Measurements from ENCODE around the gene CRABP2. TPM values are rescaled to one million over a fixed set of nuclear protein-coding genes. Genes with fewer than 3 reads are reported as not detected.

The CRABP2 gene
- total RNA-seq, 2 experiments from 2014 or later = 0.78 to 0.90 TPM

GRCh38 chr1:156655904-156656516 lies 49.4 kb downstream of the CRABP2 start:
- no peak for ATAC-seq
- H3K27me3 Mint-ChIP-seq = peaks cover 58% of the 10 kb centered on the region
- intact Hi-C loops (cut with micrococcal nuclease) = loop anchor here (5.0 kb wide), 1 partner anchor 34 kb away; no protein-coding TSS in a partner anchor

GRCh38 chr1:156655151-156655903 lies 50.1 kb downstream of the CRABP2 start:
- ChIA-PET POLR2A (interaction anchor here (1.0 kb wide), 2 partner anchors 10 to 31 kb away, joined by 3 read pairs; no protein-coding TSS in a partner anchor), CTCF (interaction anchor here (1.3 to 8.6 kb wide), 5 partner anchors 12 to 204 kb away, joined by 3 to 273 read pairs (median 34); partner anchors contain the start of genes BCAN, HAPLN2 and NES)
- Mint-ChIP-seq H3K27me3 (peaks cover 63% of the 10 kb centered on the region), H3K4me3 (no peak overlapping the region), H3K4me1 (ENCODE audit: low read depth) (peaks cover 27% of the 10 kb centered on the region), H3K27ac (no peak overlapping the region), H3K36me3 (ENCODE audit: low read depth) (no peaks in the 10 kb centered on the region), H3K9me3 (no peaks in the 10 kb centered on the region)
- ATAC-seq (no peak), DNase-seq (no peak)
- intact Hi-C loops (cut with micrococcal nuclease) = loop anchor here (5.0 kb wide), 1 partner anchor 33 kb away; no protein-coding TSS in a partner anchor
- TF ChIP-seq CTCF (IDR thresholded peaks at IDR 0.05) = no peak

More at GRCh38 chr1:156655904-156656516, 49.4 kb downstream of the CRABP2 start:
- Mint-ChIP-seq H3K4me3 (no peak overlapping the region), H3K9me3 (no peaks in the 10 kb centered on the region), H3K27ac (no peak overlapping the region), H3K36me3 (ENCODE audit: low read depth) (no peaks in the 10 kb centered on the region), H3K4me1 (ENCODE audit: low read depth) (peaks cover 32% of the 10 kb centered on the region)
- TF ChIP-seq CTCF (IDR thresholded peaks at IDR 0.05) = no peak
- ChIA-PET CTCF (interaction anchor here (1.3 to 8.6 kb wide), 5 partner anchors 13 to 71 kb away, joined by 4 to 273 read pairs (median 42); partner anchors contain the start of genes BCAN, HAPLN2, ISG20L2 and METTL25B), POLR2A (interaction anchor here (1.0 kb wide), 1 partner anchor 31 kb away, joined by 3 read pairs; no protein-coding TSS in a partner anchor)
- DNase-seq = no peak

- intact Hi-C loops (cut with micrococcal nuclease) = loop anchor here (5.0 kb wide), 1 partner anchor 32 kb away; no protein-coding TSS in a partner anchor
Measured at GRCh38 chr1:156654700-156655099, 50.7 kb downstream of the CRABP2 start.

GRCh38 chr1:156652992-156653355 lies 52.4 kb downstream of the CRABP2 start:
- Mint-ChIP-seq H3K27ac (no peak overlapping the region), H3K4me3 (no peak overlapping the region), H3K9me3 (no peaks in the 10 kb centered on the region), H3K4me1 (ENCODE audit: low read depth) (peaks cover 13% of the 10 kb centered on the region), H3K27me3 (peaks cover 76% of the 10 kb centered on the region), H3K36me3 (ENCODE audit: low read depth) (no peaks in the 10 kb centered on the region)
- ChIA-PET CTCF (interaction anchor here (0.9 to 2.4 kb wide), 4 partner anchors 26 to 36 kb away, joined by 4 to 11 read pairs (median 5); partner anchors contain the start of gene HAPLN2), POLR2A (interaction anchor here (2.1 kb wide), 1 partner anchor 9 kb away, joined by 9 read pairs; no protein-coding TSS in a partner anchor)
- intact Hi-C loops (cut with micrococcal nuclease) = no loop called here
- TF ChIP-seq CTCF (IDR thresholded peaks at IDR 0.05) = no peak
- no peak for DNase-seq
- ATAC-seq = no peak

More at GRCh38 chr1:156654700-156655099, 50.7 kb downstream of the CRABP2 start:
- peaks cover 67% of the 10 kb centered on the region for H3K27me3 Mint-ChIP-seq
- no peak overlapping the region for H3K27ac Mint-ChIP-seq
- H3K36me3 Mint-ChIP-seq (ENCODE audit: low read depth) = no peaks in the 10 kb centered on the region
- no peak for TF ChIP-seq CTCF (IDR thresholded peaks at IDR 0.05)
- peaks cover 22% of the 10 kb centered on the region for H3K4me1 Mint-ChIP-seq (ENCODE audit: low read depth)
- no peaks in the 10 kb centered on the region for H3K9me3 Mint-ChIP-seq
- CTCF ChIA-PET = interaction anchor here (1.3 to 8.6 kb wide), 4 partner anchors 12 to 205 kb away, joined by 3 to 273 read pairs (median 38); partner anchors contain the start of genes BCAN and HAPLN2
- ATAC-seq = no peak
- no peak overlapping the region for H3K4me3 Mint-ChIP-seq
- POLR2A ChIA-PET = interaction anchor here (1.0 kb wide), 1 partner anchor 9 kb away, joined by 3 read pairs; no protein-coding TSS in a partner anchor
- no peak for DNase-seq
